GM23338 (cell line): Measurements from ENCODE around the gene DTNB. TPM values are rescaled to one million over a fixed set of nuclear protein-coding genes. Genes with fewer than 3 reads are reported as not detected.
A peak's percentile ranks its signal among the peaks of the same experiment; 100 is the strongest.

Source experiments
- ATAC-seq: fragments of 200-7000 bp; cut with Tn5 transposase; 3 replicates; pipeline ENCODE4 v1.9.1; 2020
- DNase-seq: peaks from one replicate; pipeline ENCODE4 v3.0.0-alpha.2; 2015; ENCODE audit warnings: low spot score
- H2AFZ ChIP-seq: fragments of 200-600 bp; sonication (generic); 2 replicates; pipeline ENCODE4 v1.8.0; 2016; ENCODE audit warnings: antibody characterized with exemption, mild to moderate bottlenecking, moderate library complexity
- H3F3A ChIP-seq: fragments of 200-600 bp; sonication (generic); replicated peaks from 2 replicates; pipeline ENCODE4 v1.8.0; 2017; ENCODE audit warnings: antibody characterized with exemption, mixed run types, low read depth
- H3K27ac ChIP-seq: fragments of 200-600 bp; sonication (generic); 2 replicates; pipeline ENCODE4 v1.6.1; 2016; ENCODE audit warnings: low read depth
- H3K27me3 ChIP-seq: fragments of 200-600 bp; sonication (generic); 2 replicates; pipeline ENCODE4 v1.8.0; 2016; ENCODE audit warnings: mild to moderate bottlenecking, mixed run types, moderate library complexity; ENCODE audit not compliant: insufficient read depth
- H3K36me3 ChIP-seq: fragments of 200-600 bp; sonication (generic); 2 replicates; pipeline ENCODE4 v1.8.0; 2016; ENCODE audit warnings: mild to moderate bottlenecking; ENCODE audit not compliant: insufficient read depth
- H3K4me1 ChIP-seq: fragments of 200-600 bp; sonication (generic); 2 replicates; pipeline ENCODE4 v1.8.0; 2016; ENCODE audit warnings: mild to moderate bottlenecking, moderate library complexity; ENCODE audit not compliant: insufficient read depth
- H3K4me2 ChIP-seq: fragments of 200-600 bp; sonication (generic); 2 replicates; pipeline ENCODE4 v1.7.1; 2017; ENCODE audit warnings: mixed run types
- H3K4me3 ChIP-seq: fragments of 200-600 bp; sonication (generic); 2 replicates; pipeline ENCODE4 v1.6.1; 2016; ENCODE audit warnings: mixed run types
- H3K79me2 ChIP-seq: fragments of 200-600 bp; sonication (generic); replicated peaks from 2 replicates; pipeline ENCODE4 v1.8.0; 2017; ENCODE audit warnings: mild to moderate bottlenecking; ENCODE audit not compliant: insufficient read depth
- H3K9me2 ChIP-seq: fragments of 200-600 bp; sonication (generic); 2 replicates; pipeline ENCODE4 v1.8.0; 2017; ENCODE audit not compliant: insufficient read depth
- H4K20me1 ChIP-seq: fragments of 200-600 bp; sonication (generic); replicated peaks from 2 replicates; pipeline ENCODE4 v1.8.0; 2017; ENCODE audit warnings: mild to moderate bottlenecking; ENCODE audit not compliant: insufficient read depth
- H3K27ac Mint-ChIP-seq: 2 replicates; pipeline ENCODE4 v1.8.0; 2020; ENCODE audit warnings: inconsistent platforms, mild to moderate bottlenecking, moderate library complexity, mixed read lengths
- H3K27me3 Mint-ChIP-seq: 3 replicates; pipeline ENCODE4 v1.8.0; 2022; ENCODE audit warnings: low read depth, mild to moderate bottlenecking, moderate library complexity, mixed read lengths, inconsistent platforms; ENCODE audit not compliant: insufficient read depth, poor library complexity
- H3K36me3 Mint-ChIP-seq: 3 replicates; pipeline ENCODE4 v1.8.0; 2021; ENCODE audit warnings: low read depth, mild to moderate bottlenecking, inconsistent platforms, moderate library complexity, mixed read lengths
- H3K4me1 Mint-ChIP-seq: 3 replicates; pipeline ENCODE4 v1.8.0; 2020; ENCODE audit warnings: mild to moderate bottlenecking, inconsistent platforms, mixed read lengths
- H3K4me3 Mint-ChIP-seq: 3 replicates; pipeline ENCODE4 v1.8.0; 2021; ENCODE audit warnings: moderate library complexity, mild to moderate bottlenecking, inconsistent platforms, mixed read lengths
- H3K9me3 Mint-ChIP-seq: 3 replicates; pipeline ENCODE4 v1.8.0; 2020; ENCODE audit warnings: moderate library complexity, mild to moderate bottlenecking, inconsistent platforms, mixed read lengths
- EZH2 ChIP-seq: fragments of 200-600 bp; sonication (generic); IDR thresholded peaks from one replicate; pipeline ENCODE4 v1.8.0; 2017; ENCODE audit warnings: antibody characterized with exemption, mild to moderate bottlenecking, low read depth; ENCODE audit not compliant: unreplicated experiment
- EZH2phosphoT487 ChIP-seq: fragments of 200-600 bp; sonication (generic); IDR thresholded peaks from one replicate; pipeline ENCODE4 v1.8.1; 2018; ENCODE audit warnings: antibody characterized with exemption; ENCODE audit not compliant: unreplicated experiment
- JUNB ChIP-seq: IDR thresholded peaks from one replicate; pipeline ENCODE4 v1.6.1; 2016; ENCODE audit warnings: antibody characterized with exemption; ENCODE audit not compliant: unreplicated experiment
- POLR2AphosphoS5 ChIP-seq: IDR thresholded peaks from 2 replicates; pipeline ENCODE4 v1.6.1; 2016; ENCODE audit warnings: antibody characterized with exemption, low read depth
- REST ChIP-seq: IDR thresholded peaks from one replicate; pipeline ENCODE4 v1.6.1; 2018; ENCODE audit warnings: antibody characterized with exemption; ENCODE audit not compliant: unreplicated experiment
- STAT1 ChIP-seq: IDR thresholded peaks from one replicate; pipeline ENCODE4 v1.6.1; 2016; ENCODE audit warnings: antibody characterized with exemption; ENCODE audit not compliant: unreplicated experiment
- ZNF331 ChIP-seq: fragments of 250-450 bp; sonication (Bioruptor Pico); IDR thresholded peaks from 2 replicates; pipeline ENCODE4 v1.5.0; 2020; ENCODE audit warnings: low read depth, mild to moderate bottlenecking, moderate library complexity
- polyA plus RNA-seq: library from polyadenylated mRNA; unstranded; fragments of >200 nt; fragmentation: Nextera tagmentation; extraction: Ambion mirVana; gene quantifications from 2 replicates; pipeline ENCODE4 v1.2.1, GENCODE V29; 2016
- total RNA-seq: library from RNA; depleted of rRNA; stranded (reverse); fragments of >200 nt; shearing (Covaris generic); gene quantifications from 2 replicates; pipeline ENCODE4 v1.2.3, GENCODE V29; 2014
- TF ChIP-seq, protein P1 (sequence below), 2 experiments: fragments of 200-600 bp in 1 of 2; sonication (generic) in 1 of 2; conservative IDR thresholded peaks; 2 replicates each; pipeline versions ENCODE4 v1.5.1 to v1.6.1; 2016 to 2017; ENCODE audit warnings: antibody characterized with exemption in 2 of 2, low read depth in 2 of 2, mild to moderate bottlenecking in 2 of 2, moderate library complexity in 1 of 2

Gene DTNB
- total and polyA plus RNA-seq, 2 experiments from 2014 or later: 22.1 to 29.4 TPM

DNA sequence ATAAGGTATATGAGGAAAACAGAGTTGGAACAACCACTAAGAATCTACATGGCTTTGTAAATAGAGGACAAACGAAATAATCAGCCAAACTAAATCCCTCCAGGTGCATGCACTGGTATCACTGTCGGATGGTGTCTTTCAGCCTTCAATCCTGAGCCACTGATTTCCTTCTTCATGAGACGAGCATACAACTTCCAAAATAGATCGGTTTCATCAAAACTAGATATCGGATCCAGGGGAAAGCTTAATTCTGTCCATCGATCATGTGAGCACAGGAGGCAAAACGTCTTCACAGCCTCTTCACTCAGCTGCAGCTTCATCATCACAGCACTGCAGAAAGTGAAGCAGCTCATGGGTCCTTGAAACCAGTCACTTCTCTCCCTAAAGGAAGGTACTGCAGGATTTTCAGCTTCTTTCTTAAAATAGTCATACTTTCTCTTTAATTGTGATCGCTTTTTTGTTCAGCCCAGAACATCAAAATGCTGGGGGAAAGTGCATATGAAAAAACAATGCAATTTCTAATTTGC, 80.5 kb downstream of the DTNB start:
- DNase-seq (no peak), ATAC-seq (no peak)
- H3K9me3 Mint-ChIP-seq: no peaks in the 10 kb centered on the region
- no peaks in the 10 kb centered on the region for H3K36me3 Mint-ChIP-seq
- H3K9me2 ChIP-seq: no peaks in the 10 kb centered on the region
- H3K4me1 ChIP-seq: peaks cover 16% of the 10 kb centered on the region; the same call in 1 of the 2 replicates
- no peaks in the 10 kb centered on the region for H3K36me3 ChIP-seq
- no peak overlapping the region for H3K4me3 ChIP-seq
- no peak overlapping the region for H3K4me3 Mint-ChIP-seq
- no peak overlapping the region for H3K27ac Mint-ChIP-seq
- H3K4me2 ChIP-seq: peak overlapping the region; percentile 36
- peaks cover 3% of the 10 kb centered on the region for H3K27me3 Mint-ChIP-seq
- peaks cover 13% of the 10 kb centered on the region; the same call in 2 of the 3 replicates for H3K4me1 Mint-ChIP-seq
- no peaks in the 10 kb centered on the region for H3K79me2 ChIP-seq
- H3F3A ChIP-seq: no peaks in the 10 kb centered on the region
- TF ChIP-seq STAT1 (no peak), POLR2AphosphoS5 (no peak), REST (no peak), EZH2 (no peak), JUNB (no peak), ZNF331 (CRISPR knock-in tag) (no peak), EZH2phosphoT487 (no peak)
- H4K20me1 ChIP-seq: no peaks in the 10 kb centered on the region
- H2AFZ ChIP-seq: no peak overlapping the region
- no peaks in the 10 kb centered on the region for H3K27me3 ChIP-seq
- H3K27ac ChIP-seq: no peak overlapping the region; the same call in 1 of the 2 replicates

- no peak overlapping the region for H2AFZ ChIP-seq
- peak; percentile 82 for ATAC-seq
- no peaks in the 10 kb centered on the region for H3K27me3 ChIP-seq
- peaks cover 19% of the 10 kb centered on the region; the same call in 1 of the 2 replicates for H3K4me1 ChIP-seq
- H4K20me1 ChIP-seq: no peaks in the 10 kb centered on the region
- Mint-ChIP-seq H3K4me3 (no peak overlapping the region), H3K4me1 (peaks cover 27% of the 10 kb centered on the region), H3K27me3 (peaks cover 3% of the 10 kb centered on the region), H3K9me3 (no peaks in the 10 kb centered on the region), H3K36me3 (no peaks in the 10 kb centered on the region), H3K27ac (no peak overlapping the region)
- no peak for DNase-seq
- no peaks in the 10 kb centered on the region for H3F3A ChIP-seq
- H3K4me3 ChIP-seq: no peak overlapping the region
- no peaks in the 10 kb centered on the region for H3K36me3 ChIP-seq
- H3K9me2 ChIP-seq: no peaks in the 10 kb centered on the region
- TF ChIP-seq EZH2phosphoT487 (no peak), JUNB (no peak), ZNF331 (CRISPR knock-in tag) (no peak), STAT1 (no peak)
- TF ChIP-seq, protein P1, sequence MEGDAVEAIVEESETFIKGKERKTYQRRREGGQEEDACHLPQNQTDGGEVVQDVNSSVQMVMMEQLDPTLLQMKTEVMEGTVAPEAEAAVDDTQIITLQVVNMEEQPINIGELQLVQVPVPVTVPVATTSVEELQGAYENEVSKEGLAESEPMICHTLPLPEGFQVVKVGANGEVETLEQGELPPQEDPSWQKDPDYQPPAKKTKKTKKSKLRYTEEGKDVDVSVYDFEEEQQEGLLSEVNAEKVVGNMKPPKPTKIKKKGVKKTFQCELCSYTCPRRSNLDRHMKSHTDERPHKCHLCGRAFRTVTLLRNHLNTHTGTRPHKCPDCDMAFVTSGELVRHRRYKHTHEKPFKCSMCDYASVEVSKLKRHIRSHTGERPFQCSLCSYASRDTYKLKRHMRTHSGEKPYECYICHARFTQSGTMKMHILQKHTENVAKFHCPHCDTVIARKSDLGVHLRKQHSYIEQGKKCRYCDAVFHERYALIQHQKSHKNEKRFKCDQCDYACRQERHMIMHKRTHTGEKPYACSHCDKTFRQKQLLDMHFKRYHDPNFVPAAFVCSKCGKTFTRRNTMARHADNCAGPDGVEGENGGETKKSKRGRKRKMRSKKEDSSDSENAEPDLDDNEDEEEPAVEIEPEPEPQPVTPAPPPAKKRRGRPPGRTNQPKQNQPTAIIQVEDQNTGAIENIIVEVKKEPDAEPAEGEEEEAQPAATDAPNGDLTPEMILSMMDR (conservative IDR thresholded peaks at IDR 0.05; ENCODE audit: low read depth in 2 of 2): no peak
- no peak overlapping the region for H3K4me2 ChIP-seq
- H3K27ac ChIP-seq: no peak overlapping the region
- no peaks in the 10 kb centered on the region for H3K79me2 ChIP-seq
These were observed 82.4 kb downstream of the DTNB start for GRCh38 chr2:25590921-25591505.
